GM21528 (cell line): Measurements from ENCODE around the gene PRPF38B.
"Not testable (repeated sequence)": the region's sequence is repeated elsewhere in the genome, so short reads cannot be mapped to it uniquely, and the experiment has no call there.

ENCODE experiments used
- ATAC-seq: cut with Tn5 transposase; IDR thresholded peaks from one replicate; pipeline ENCODE4 v1.9.1; 2021; ENCODE audit warnings: mild to moderate bottlenecking, moderate library complexity; ENCODE audit not compliant: unreplicated experiment, low FRiP score

PRPF38B gene

DNA sequence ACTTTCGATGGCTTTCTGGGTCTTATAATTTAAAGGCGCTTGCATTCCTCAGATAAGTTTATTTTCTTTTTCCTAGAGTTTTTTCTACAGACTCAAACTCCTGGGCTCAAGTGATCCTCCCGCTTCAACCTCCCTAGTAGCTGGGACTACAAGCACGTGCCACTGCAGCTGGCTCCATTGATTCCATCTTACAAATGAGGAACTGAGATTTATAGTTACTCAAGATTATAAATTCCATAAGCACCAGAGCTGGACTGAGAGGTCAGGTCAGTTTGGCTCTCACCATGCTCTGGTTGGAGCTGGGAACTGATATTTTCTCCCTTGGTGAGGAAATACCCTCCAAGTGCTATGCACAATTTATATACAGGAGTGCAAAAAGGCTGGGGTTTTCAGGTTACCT lies 13.4 kb upstream of the PRPF38B start:
- ATAC-seq: no peak

DNA sequence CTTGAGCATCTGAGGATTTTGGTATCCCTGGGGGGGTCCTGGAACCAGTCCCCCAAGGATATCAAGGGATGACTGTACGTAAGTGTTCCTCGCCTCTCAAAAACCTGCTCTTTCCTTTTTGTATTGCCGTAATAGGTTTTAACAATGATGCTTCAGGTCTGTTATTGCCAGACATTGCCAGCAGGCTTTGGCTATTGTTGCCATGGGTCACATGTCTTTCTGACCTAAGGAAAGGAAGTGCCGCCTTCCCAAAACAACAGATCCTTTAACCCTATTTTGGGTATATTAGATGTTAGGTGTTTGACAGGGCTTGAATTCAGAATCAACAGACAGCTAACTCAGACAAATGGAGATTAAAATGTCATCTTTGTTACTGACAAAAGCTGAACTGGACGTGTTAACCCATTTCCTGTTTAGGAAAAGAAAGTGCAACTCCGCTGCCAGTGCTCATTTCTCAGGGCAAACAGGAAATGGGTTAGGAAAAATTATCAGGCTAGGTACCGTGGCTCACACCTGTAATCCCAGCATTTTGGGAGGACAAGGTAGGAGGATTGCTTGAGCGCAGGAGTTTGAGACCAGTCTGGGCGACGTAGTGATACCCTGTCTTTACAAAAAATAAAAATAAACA lies 12.4 kb upstream of the PRPF38B start:
- no peak for ATAC-seq

GRCh38 chr1:108681701-108682100 lies 10.4 kb upstream of the PRPF38B start:
- not testable (repeated sequence) for ATAC-seq

GRCh38 chr1:108685529-108685928 lies 6.6 kb upstream of the PRPF38B start:
- ATAC-seq: no peak

- ATAC-seq: no peak
Measured at GRCh38 chr1:108686614-108687313, 5.3 kb upstream of the PRPF38B start.

DNA sequence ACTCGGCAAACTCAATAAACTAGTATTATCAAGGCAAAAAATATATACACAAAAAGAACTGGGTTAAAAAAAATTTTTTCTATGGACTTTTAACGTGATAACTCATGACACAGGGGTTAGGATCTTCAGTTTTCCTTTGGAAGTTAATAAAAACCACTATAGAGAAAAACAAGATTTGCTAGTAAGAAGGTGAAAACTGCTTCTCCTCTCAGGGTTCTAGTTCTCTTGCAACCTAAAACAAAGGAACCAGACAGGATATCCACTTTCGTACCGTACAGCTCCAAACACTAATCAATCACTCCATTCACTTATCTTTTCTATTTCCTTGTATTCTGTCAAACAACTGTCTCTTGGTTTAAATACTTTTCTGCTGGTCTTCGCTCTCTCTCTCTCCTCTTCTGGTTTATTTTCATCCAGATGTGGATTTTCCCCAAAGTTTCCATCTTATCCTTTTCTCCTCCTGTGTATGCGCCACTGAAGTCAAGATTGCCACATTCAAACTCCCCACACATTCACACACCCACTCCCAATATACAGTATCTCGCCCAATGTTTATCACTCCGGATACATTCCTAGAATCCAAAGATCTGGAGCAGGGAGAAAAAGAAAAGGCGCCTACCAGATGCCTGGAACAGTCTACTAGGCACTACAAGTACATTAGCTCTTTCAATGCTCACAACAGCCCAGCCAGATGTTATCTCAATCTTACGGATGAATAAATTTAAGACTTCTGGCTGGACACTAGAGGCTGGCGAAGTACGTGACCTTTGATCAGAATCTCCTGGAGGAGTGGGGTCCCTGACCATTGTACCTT lies 775 bp upstream of the PRPF38B start:
- peak; percentile 1 for ATAC-seq

DNA sequence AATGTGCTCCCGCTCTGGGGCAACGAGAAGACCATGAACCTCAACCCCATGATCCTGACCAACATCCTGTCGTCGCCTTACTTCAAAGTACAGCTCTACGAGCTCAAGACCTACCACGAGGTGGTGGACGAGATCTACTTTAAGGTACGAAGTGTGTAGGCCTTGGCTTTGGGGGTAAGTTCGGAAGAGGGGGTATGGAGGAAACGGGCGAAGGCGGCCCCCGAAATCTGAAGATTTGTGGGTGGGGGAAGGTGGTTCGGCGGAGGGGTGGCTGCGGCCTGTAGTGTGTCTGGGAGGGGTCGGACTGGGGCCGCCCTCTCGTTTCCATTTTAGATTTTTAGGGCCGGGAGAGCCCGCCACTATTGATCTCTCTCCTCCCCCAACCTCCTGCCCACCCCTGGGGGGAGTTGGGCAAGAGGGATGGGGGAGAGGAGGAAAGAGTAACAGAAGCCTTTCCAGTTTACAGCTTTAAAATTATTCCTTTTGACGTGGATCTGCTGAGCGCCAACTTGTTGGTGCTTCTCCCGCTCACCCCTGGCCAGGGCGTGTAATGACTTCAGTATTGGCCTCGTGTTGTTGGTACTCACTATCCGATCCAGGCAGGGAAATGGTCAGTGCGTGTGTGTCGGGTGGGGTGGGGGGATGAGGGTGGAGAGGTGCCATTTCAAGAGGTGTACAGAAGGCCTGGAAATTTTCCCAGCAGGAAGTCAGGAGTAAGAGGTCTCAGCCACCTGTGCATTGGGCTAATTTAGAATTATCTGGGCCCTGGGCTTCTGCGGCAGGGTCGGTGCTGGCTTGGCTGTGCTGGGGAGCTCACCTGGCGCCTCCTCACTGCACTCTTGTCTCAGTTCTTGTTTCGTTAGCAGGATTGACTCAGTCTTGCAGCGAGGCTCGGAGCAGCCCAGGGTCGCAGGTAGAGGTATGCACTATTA lies 880 bp downstream of the PRPF38B start:
- ATAC-seq: peak; percentile 68

- ATAC-seq: no peak
Measured at GRCh38 chr1:108695535-108695934, 3.4 kb downstream of the PRPF38B start.

- ATAC-seq: no peak
Measured at GRCh38 chr1:108699375-108700332, 7.5 kb downstream of the PRPF38B start.

DNA sequence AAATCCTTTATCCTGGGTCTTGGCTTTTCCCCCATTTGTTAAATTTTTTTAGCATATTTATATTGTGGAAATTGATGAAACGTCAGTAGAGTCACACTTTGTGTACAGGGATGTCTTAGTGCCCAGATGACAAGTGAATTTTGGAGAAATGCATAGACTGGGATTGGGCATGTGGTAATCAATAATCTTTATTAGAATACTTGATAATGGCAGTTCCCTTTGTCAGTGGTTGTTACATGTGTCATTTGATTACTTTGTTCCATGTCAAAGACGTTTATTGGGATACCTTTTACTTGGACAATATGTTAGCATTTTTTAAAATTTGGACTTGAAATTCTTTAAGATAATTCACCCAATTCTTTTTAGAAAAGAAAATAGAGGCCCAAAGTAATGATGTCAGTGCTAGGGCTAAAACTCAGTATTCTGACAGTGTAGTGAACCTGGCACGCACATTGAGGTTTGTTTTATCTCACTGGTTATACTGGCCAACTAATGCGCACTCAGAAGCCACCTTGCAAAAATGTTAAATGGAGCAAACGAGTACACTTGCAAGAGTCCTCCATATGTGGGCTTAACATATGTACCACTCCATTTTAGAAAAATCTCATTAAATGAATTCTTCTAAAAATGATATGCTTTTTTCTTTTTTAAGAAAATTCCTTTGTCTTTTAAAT lies 9.2 kb downstream of the PRPF38B start:
- no peak for ATAC-seq

DNA sequence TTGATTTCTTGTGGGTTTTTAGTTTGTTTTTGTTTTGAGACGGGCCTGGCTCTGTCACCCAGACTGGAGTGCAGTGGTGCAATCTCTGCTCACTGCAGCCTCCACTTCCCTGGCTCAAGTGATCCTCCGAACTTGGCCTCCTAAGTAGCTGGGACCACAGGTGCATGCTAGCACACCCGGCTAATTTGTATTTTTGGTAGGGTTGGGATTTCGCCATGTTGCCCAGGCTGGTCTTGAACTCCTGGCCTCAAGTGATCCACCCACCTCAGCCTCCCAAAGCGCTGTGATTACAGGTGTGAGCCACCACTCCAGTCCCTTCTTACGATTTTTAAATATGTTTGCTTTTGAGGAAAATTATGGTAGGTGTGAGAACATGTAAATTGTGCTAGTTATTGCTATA lies 10.0 kb downstream of the PRPF38B start:
- ATAC-seq: not testable (repeated sequence)

- ATAC-seq: no peak
Measured at GRCh38 chr1:108703939-108704338, 11.8 kb downstream of the PRPF38B start.

- ATAC-seq: no peak
Measured at GRCh38 chr1:108704496-108704895, 12.4 kb downstream of the PRPF38B start.

DNA sequence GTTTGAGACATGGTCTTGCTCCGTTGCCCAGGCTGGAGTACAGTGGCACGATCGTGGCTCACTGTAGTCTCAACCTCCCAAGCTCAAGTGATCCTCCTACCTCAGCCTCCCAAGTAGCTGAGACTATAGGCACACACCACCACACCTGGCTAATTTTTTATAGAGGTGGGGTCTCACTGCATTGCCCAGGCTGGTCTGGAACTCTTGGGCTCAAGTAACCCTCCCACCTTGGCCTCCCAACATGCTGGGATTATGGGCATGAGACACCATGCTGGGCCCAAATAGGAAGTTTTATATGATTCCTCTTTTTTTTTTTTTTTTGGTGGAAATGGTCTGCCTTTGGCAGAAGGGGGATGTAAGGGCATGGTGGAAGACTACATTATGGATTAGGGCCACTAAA lies 14.5 kb downstream of the PRPF38B start:
- no peak for ATAC-seq

GRCh38 chr1:108708691-108709660 lies 16.9 kb downstream of the PRPF38B start:
- ATAC-seq: no peak

DNA sequence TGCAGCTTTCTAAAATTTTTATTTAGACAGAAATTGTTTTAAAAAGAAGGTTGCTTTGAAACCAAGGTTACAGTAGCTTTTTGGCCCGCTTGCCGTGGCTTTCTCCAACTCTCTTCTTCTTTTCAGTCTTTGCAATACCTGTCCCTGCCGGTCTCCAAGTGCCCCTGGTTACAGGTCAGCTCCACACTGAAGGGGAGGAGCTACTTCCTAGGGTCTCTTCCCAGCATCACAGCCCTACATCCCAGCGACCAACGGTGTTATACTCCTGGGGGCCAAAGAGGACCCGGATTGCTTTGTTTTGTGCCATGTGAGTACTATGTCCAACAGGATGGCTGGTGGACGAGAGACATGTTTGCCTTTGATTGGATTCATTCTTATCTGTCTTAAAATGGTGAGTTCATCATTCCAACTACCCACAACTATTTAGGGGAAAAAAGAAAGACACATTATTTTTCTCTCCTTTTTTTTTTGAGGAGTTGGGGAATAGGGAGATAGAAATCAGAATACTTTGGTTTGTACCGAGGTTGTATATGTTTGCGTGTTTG lies 20.6 kb downstream of the PRPF38B start, which contains the start of gene FNDC7:
TSS of gene FNDC7 (plus strand) at position 303 of the 545 bp plus-strand sequence. CDS start at position 329, 26 bp downstream.
- no peak for ATAC-seq

- no peak for ATAC-seq
Measured at GRCh38 chr1:108715932-108716331, 23.8 kb downstream of the PRPF38B start.
